Measurements from ENCODE around the gene GABRG3. TPM values are rescaled to one million over a fixed set of nuclear protein-coding genes. Genes with fewer than 3 reads are reported as not detected.

The GABRG3 gene
- total and polyA plus RNA-seq, 4 donors, result 0.02 to 0.19 TPM; not detected in 2

DNA sequence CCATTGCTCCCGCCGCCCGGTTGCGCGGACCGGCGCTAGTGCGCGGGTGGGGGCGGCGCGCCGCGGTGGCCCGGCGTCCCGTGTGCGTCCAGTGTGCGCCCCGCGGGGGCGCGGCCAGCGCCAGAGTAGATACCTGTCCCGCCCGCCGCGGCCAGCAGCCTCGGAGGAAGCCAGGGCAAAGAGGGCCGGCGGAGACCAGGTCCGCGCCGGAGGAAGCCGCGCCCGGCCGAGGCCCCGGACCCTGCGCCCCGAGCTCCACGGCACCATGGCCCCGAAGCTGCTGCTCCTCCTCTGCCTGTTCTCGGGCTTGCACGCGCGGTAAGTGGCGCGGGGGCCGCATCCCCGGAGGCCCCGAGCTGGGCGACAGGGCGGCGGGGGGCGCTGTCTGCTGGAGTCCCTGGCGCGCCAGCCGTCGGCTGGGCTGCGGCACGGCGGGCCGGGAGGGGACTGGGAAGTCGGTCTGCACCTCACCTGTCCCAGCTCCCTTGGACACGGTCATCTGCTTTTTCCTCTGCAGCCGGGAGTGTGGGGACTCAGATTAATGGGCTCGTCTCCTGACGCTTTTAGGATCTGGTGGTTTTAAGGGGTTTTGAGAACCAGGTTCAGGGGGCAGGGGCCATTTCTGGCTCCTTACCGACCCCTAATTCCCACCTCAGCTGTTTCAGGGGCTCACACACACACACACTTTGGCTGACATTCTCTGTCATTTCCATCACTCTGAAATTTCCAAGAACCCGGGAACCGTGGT, 464 bp downstream of the GABRG3 start (continued):
- no peak for TF ChIP-seq ATF3 (IDR thresholded peaks at IDR 0.05)

DNA sequence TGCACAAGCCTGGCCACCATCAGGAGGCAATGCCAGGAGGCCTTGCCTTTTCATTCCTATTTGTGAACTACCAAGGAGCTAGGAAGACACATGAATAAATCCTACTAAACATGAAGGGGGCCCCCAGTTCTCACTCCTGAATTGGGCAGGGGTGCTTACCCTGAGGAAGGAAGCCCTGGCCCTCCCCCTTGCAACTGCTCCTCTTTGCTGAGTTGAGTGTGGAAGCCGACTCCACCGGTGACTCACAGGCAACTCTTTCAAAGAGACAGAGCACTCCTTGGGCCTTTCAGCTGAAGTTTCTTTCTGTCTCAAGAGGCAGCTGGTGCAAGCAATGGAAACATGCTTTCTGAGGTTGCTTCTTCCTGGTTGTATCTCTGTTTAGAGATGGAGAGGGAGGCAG, 1.7 kb downstream of the GABRG3 start:
- H3K9me3 ChIP-seq (ENCODE audit: control insufficient read depth in 4 of 4, low read length in 3 of 4), result no peaks in the 10 kb centered on the region
- no peak overlapping the region for H3K9ac ChIP-seq (ENCODE audit: low read depth in 1 of 2, low read length in 2 of 2)
- H3K27ac ChIP-seq (ENCODE audit: low read depth in 1 of 2, low read length in 2 of 2), result no peak overlapping the region
- peaks cover 0 to 13% (median 3%) of the 10 kb centered on the region in 4 donors for H3K27me3 ChIP-seq (ENCODE audit: control insufficient read depth in 4 of 4, insufficient read depth in 4 of 4, low read length in 3 of 4)
- WGBS, result 64% methylated on average over 2 of the region's 2 CpGs
- TF ChIP-seq FOXA1 (IDR thresholded peaks at IDR 0.05) (no peak), NR2F2 (IDR thresholded peaks at IDR 0.05) (no peak), HNF4G (IDR thresholded peaks at IDR 0.05) (no peak), RAD21 (IDR thresholded peaks at IDR 0.05) (no peak), CTCF (IDR thresholded peaks at IDR 0.05; ENCODE audit: low read depth, low read length, missing input control) (no peak), GABPA (IDR thresholded peaks at IDR 0.05 in 1 of 2, conservative IDR thresholded peaks at IDR 0.05 in 1 of 2) (no peak), FOXA2 (IDR thresholded peaks at IDR 0.05) (no peak), JUND (IDR thresholded peaks at IDR 0.05) (no peak), HNF4A (conservative IDR thresholded peaks at IDR 0.05) (no peak), EGR1 (IDR thresholded peaks at IDR 0.05; ENCODE audit: low read depth in 2 of 2) (no peak), TAF1 (conservative IDR thresholded peaks at IDR 0.05) (no peak)
- TF ChIP-seq, protein P1, sequence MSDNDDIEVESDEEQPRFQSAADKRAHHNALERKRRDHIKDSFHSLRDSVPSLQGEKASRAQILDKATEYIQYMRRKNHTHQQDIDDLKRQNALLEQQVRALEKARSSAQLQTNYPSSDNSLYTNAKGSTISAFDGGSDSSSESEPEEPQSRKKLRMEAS (IDR thresholded peaks at IDR 0.05), result no peak
- H3K36me3 ChIP-seq (ENCODE audit: control insufficient read depth in 4 of 4, insufficient read depth in 3 of 4, low read depth in 1 of 4, low read length in 3 of 4), result no peaks in the 10 kb centered on the region
- DNase-seq (ENCODE audit: low spot score), result no peak
- H3K4me3 ChIP-seq (ENCODE audit: low read depth in 1 of 3, low read length in 3 of 3), result no peak overlapping the region
- peaks cover 0 to 7% (median 3%) of the 10 kb centered on the region in 4 donors for H3K4me1 ChIP-seq (ENCODE audit: control insufficient read depth in 4 of 4, insufficient read depth in 4 of 4, low read length in 3 of 4)

DNA sequence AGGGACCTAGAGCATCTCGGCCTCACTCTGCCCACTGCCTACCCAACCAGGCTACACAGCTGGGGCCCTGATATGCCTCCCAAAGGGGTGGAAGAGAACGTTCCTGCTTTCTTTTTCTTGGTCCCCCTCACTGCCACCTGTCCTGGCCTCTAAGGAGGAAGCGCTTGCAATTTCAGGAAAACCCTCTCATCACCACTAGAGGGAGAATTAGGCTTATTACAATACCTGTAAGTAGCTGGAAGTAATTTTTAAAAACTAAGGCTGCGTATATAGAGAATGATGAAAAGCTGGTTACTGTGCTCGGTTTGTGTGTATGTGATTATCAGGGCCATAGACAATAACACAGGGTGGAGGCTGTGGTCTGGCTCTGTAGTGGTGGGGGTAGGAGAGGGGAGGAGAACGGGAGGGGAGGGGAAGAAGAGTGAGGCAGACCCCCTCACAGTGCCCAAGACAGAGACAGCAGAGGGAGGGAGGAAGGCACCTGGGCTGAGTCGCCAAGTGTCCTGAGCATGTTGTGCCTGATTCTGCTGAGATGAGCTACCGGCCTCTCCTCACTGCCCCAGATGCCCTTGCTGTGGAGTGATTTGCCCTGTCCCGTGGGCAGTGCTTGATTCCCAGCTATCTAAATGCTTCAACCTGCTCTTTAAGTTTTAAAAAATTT, 3.3 kb downstream of the GABRG3 start:
- no peak overlapping the region for H3K9ac ChIP-seq (ENCODE audit: low read depth in 1 of 2, low read length in 2 of 2)
- DNase-seq (ENCODE audit: low spot score), result no peak
- no peak overlapping the region for H3K27ac ChIP-seq (ENCODE audit: low read depth in 1 of 2, low read length in 2 of 2)
- H3K27me3 ChIP-seq (ENCODE audit: control insufficient read depth in 4 of 4, insufficient read depth in 4 of 4, low read length in 3 of 4), result peaks cover 0 to 13% (median 3%) of the 10 kb centered on the region in 4 donors
- H3K4me3 ChIP-seq (ENCODE audit: low read depth in 1 of 3, low read length in 3 of 3), result no peak overlapping the region
- 24% methylated on average over 9 of the region's 9 CpGs for WGBS
- TF ChIP-seq RAD21 (IDR thresholded peaks at IDR 0.05) (peak; percentile 18 to 34), NR2F2 (IDR thresholded peaks at IDR 0.05) (no peak)
- peaks cover 0 to 7% (median 3%) of the 10 kb centered on the region in 4 donors for H3K4me1 ChIP-seq (ENCODE audit: control insufficient read depth in 4 of 4, insufficient read depth in 4 of 4, low read length in 3 of 4)
- no peaks in the 10 kb centered on the region for H3K9me3 ChIP-seq (ENCODE audit: control insufficient read depth in 4 of 4, low read length in 3 of 4)
- no peaks in the 10 kb centered on the region for H3K36me3 ChIP-seq (ENCODE audit: control insufficient read depth in 4 of 4, insufficient read depth in 3 of 4, low read depth in 1 of 4, low read length in 3 of 4)

GRCh38 chr15:26981492-26981891, 10.5 kb downstream of the GABRG3 start:
- Histone ChIP-seq H3K27ac (ENCODE audit: low read depth in 1 of 2, low read length in 2 of 2) (no peak overlapping the region), H3K9me3 (ENCODE audit: control insufficient read depth in 4 of 4, low read length in 3 of 4) (no peaks in the 10 kb centered on the region), H3K36me3 (ENCODE audit: control insufficient read depth in 4 of 4, insufficient read depth in 3 of 4, low read depth in 1 of 4, low read length in 3 of 4) (no peaks in the 10 kb centered on the region), H3K27me3 (ENCODE audit: control insufficient read depth in 4 of 4, insufficient read depth in 4 of 4, low read length in 3 of 4) (no peaks in the 10 kb centered on the region), H3K4me3 (ENCODE audit: low read depth in 1 of 3, low read length in 3 of 3) (no peak overlapping the region), H3K9ac (ENCODE audit: low read depth in 1 of 2, low read length in 2 of 2) (no peak overlapping the region), H3K4me1 (ENCODE audit: control insufficient read depth in 4 of 4, insufficient read depth in 4 of 4, low read length in 3 of 4) (no peaks in the 10 kb centered on the region)
- WGBS, result 70% methylated on average over 4 of the region's 4 CpGs
- DNase-seq (ENCODE audit: low spot score), result no peak
- TF ChIP-seq SP1 (IDR thresholded peaks at IDR 0.05) (no peak), HNF4G (IDR thresholded peaks at IDR 0.05) (no peak), FOXA2 (IDR thresholded peaks at IDR 0.05) (no peak), HNF4A (conservative IDR thresholded peaks at IDR 0.05) (no peak), REST (IDR thresholded peaks at IDR 0.05) (no peak), ZBTB33 (IDR thresholded peaks at IDR 0.05) (no peak), NR2F2 (IDR thresholded peaks at IDR 0.05) (no peak)
- TF ChIP-seq, protein P1 (IDR thresholded peaks at IDR 0.05), result no peak

Measured in liver (tissue), 9 donors.